Ascending aorta (tissue), 2 donors: ENCODE results near the gene FAR1. TPM values are rescaled to one million over a fixed set of nuclear protein-coding genes. Genes with fewer than 3 reads are reported as not detected.

Experiments
- DNase-seq, 2 donors: peaks; one replicate each; pipeline ENCODE4 v3.0.0-alpha.2; 2019; ENCODE audit warnings: low spot score in 2 of 2
- H3K27ac ChIP-seq, 2 donors: fragments of 200-600 bp; sonication (generic); one replicate each; pipeline ENCODE4 v1.5.1; 2016 to 2017; ENCODE audit warnings: mild to moderate bottlenecking in 1 of 2
- H3K27me3 ChIP-seq: fragments of 200-600 bp; sonication (generic); one replicate; pipeline ENCODE4 v1.5.1; 2017
- H3K36me3 ChIP-seq, 2 donors: fragments of 200-600 bp; sonication (generic); one replicate each; pipeline ENCODE4 v1.5.1; 2016
- H3K4me1 ChIP-seq, 2 donors: fragments of 200-600 bp; sonication (generic); one replicate each; pipeline ENCODE4 v1.5.1; 2016 to 2017; ENCODE audit warnings: mild to moderate bottlenecking in 1 of 2
- H3K4me3 ChIP-seq, 2 donors: fragments of 200-600 bp; sonication (generic); one replicate each; pipeline ENCODE4 v1.5.1; 2016 to 2017; ENCODE audit warnings: mild to moderate bottlenecking in 1 of 2
- H3K9me3 ChIP-seq, 2 donors: fragments of 200-600 bp; sonication (generic); one replicate each; pipeline ENCODE4 v1.5.1; 2016
- intact Hi-C: fragments of 100-400 bp; cut with DNase I; formaldehyde crosslinking; loops from one replicate; pipeline ENCODE4 v1.15.1; 2023
- total RNA-seq: library from RNA; depleted of rRNA; stranded (reverse); fragments of >200 nt; gene quantifications from one replicate; pipeline ENCODE4 v1.1.0, GENCODE V29; 2016
- TF ChIP-seq, protein P1 (sequence below), 3 experiments: fragments of 200-600 bp in 2 of 3; fragments of 450-650 bp in 1 of 3; sonication (generic) in 2 of 3; IDR thresholded peaks; one replicate each; pipeline ENCODE4 v1.5.1; 2016 to 2019; ENCODE audit warnings: antibody characterized with exemption in 3 of 3, mild to moderate bottlenecking in 1 of 3, moderate library complexity in 1 of 3

FAR1 gene
- total RNA-seq, 1 donor from 2014 or later = 66.0 TPM

DNA sequence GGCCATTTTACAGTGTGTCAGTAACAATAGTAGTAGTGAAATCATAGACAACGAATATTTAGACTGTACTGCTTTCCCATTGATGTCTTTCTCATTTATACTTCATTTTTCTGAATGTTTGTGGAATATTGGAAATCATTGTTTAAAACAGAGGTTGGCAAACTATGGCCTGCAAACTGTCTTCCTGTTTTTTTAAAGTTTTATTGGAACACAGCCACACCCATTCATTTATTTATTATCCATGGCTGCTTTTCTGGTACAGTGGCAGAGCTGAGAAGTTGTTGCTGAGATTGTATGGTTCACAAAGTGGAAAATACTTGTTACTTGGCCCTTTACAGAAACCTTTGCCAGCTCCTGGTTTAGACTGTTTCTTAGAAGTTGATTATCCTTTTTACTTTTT lies 13.7 kb downstream of the FAR1 start:
- intact Hi-C loops = no loop called here
- H3K4me1 ChIP-seq = peaks cover 0 to 7% of the 10 kb centered on the region in 2 donors

DNA sequence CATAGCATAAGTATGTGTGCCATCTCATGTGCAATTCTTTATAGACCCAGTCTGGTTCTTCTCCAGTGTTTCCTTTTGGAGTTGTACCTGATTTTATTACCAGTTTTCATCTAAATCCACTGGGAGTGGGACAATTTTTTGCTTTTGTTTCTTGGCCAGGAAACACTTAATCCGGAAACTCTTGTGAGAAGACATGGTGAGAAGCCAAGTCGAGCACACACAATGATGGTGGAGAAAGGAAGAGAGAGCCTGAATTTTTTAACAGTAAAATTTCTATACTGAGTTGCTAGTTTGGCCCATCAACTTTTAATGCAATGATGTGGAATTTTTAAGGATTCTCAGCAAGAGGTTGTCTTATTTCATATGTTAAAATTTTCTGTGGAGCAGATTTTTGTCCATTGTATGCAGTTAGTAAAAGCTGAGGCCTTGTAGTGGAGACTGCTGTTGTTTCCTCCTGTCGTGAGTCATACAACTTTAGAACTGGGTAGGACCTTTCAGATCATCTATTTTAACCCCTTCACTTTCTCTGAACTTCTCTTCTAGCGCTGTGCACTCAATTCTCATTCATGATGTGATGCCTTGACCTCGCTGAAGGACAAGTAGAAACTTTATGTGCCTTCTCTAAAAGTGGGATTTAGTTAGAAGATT lies 17.1 kb downstream of the FAR1 start:
- Histone ChIP-seq H3K36me3 (no peaks in the 10 kb centered on the region), H3K9me3 (no peaks in the 10 kb centered on the region), H3K27me3 (no peaks in the 10 kb centered on the region), H3K27ac (no peak overlapping the region), H3K4me1 (peaks cover 0 to 7% of the 10 kb centered on the region in 2 donors), H3K4me3 (no peak overlapping the region)
- TF ChIP-seq, protein P1, sequence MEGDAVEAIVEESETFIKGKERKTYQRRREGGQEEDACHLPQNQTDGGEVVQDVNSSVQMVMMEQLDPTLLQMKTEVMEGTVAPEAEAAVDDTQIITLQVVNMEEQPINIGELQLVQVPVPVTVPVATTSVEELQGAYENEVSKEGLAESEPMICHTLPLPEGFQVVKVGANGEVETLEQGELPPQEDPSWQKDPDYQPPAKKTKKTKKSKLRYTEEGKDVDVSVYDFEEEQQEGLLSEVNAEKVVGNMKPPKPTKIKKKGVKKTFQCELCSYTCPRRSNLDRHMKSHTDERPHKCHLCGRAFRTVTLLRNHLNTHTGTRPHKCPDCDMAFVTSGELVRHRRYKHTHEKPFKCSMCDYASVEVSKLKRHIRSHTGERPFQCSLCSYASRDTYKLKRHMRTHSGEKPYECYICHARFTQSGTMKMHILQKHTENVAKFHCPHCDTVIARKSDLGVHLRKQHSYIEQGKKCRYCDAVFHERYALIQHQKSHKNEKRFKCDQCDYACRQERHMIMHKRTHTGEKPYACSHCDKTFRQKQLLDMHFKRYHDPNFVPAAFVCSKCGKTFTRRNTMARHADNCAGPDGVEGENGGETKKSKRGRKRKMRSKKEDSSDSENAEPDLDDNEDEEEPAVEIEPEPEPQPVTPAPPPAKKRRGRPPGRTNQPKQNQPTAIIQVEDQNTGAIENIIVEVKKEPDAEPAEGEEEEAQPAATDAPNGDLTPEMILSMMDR (IDR thresholded peaks at IDR 0.05) = no peak
- DNase-seq = no peak
- intact Hi-C loops = no loop called here

More for the DNA sequence above, 13.7 kb downstream of the FAR1 start:
- Histone ChIP-seq H3K36me3 (no peaks in the 10 kb centered on the region), H3K27ac (no peak overlapping the region), H3K9me3 (no peaks in the 10 kb centered on the region), H3K27me3 (no peaks in the 10 kb centered on the region), H3K4me3 (no peak overlapping the region)
- TF ChIP-seq, protein P1 (IDR thresholded peaks at IDR 0.05) = no peak
- no peak for DNase-seq

DNA sequence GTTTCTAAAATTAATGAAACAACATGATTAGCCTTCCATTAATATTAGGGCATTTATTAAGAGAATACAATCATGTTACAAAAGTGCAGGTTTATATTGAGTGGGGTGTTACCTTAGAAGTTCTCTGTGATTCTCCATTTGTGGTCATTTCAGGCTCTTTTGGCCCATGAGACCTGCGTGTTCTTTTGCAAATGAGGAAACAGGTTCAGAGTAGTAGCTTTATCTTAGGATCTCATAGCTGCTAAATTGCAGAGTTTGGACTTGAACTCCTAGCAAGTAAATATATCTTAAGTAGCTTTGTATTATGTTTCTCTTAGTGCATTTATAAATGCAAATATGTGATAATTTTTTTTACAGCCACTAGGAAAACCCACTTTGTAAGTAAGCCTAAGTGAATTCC lies 18.3 kb downstream of the FAR1 start:
- H3K9me3 ChIP-seq = no peaks in the 10 kb centered on the region
- no peaks in the 10 kb centered on the region for H3K27me3 ChIP-seq
- intact Hi-C loops = no loop called here
- H3K4me1 ChIP-seq = peaks cover 0 to 7% of the 10 kb centered on the region in 2 donors
- TF ChIP-seq, protein P1 (IDR thresholded peaks at IDR 0.05) = no peak
- H3K36me3 ChIP-seq = no peaks in the 10 kb centered on the region
- H3K27ac ChIP-seq = no peak overlapping the region
- no peak overlapping the region for H3K4me3 ChIP-seq
- DNase-seq = no peak

DNA sequence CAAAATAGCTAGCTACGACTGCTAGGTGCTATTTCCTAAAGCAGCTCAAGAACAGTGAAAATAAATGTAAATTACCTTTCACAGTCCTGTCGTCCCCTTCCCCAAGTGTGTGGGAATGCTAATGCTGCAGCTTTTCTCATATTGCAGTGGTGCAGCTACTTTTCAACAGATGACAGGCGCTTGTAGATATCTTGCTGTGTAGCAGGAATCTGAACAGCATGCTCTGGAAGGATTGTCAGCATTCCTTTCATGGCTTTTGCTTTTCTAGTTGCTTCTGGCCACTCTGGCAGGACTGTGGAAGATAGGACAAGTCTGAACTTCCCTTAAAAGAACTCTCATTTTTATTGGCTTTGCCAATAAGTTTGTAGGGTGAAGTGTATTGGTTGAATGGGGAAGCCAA lies 18.8 kb downstream of the FAR1 start:
- TF ChIP-seq, protein P1 (IDR thresholded peaks at IDR 0.05) = no peak
- no peak overlapping the region for H3K27ac ChIP-seq
- intact Hi-C loops = no loop called here
- H3K27me3 ChIP-seq = no peaks in the 10 kb centered on the region
- no peaks in the 10 kb centered on the region for H3K9me3 ChIP-seq
- H3K4me3 ChIP-seq = no peak overlapping the region
- H3K4me1 ChIP-seq = peaks cover 0 to 7% of the 10 kb centered on the region in 2 donors
- no peak for DNase-seq
- H3K36me3 ChIP-seq = no peaks in the 10 kb centered on the region

DNA sequence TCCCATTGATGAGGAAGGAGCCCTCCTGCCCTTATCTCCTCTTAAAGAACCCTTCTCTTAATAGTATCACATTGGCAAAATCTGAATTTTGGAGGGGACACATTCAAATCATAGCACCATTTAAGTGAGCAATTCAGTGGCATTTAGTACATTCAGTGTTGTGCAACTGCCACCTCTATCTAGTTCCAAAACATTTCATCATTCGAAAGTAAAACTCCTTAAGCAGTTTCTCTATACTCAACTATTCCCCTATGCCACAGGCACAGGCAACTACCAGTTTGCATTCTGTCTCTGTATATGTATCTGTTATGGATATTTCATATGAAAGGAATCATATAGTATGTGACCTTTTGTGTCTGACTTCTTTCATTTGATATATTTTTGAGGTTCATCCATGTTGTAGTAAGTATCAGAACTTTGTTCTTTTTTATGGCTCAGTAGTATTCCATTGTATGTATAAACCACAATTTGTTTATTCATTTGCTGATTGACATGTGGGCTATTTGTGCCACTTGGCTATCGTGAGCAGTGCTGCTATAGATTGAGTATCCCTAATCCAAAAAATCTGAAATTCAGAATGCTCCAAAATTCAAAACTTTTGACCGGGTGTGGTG lies 22.9 kb downstream of the FAR1 start:
- no peaks in the 10 kb centered on the region for H3K9me3 ChIP-seq
- peaks cover 7 to 10% of the 10 kb centered on the region in 2 donors for H3K36me3 ChIP-seq
- no peaks in the 10 kb centered on the region for H3K4me1 ChIP-seq
- H3K27ac ChIP-seq = no peak overlapping the region
- H3K27me3 ChIP-seq = no peaks in the 10 kb centered on the region
- no peak overlapping the region for H3K4me3 ChIP-seq
- no peak for DNase-seq
- intact Hi-C loops = no loop called here
- TF ChIP-seq, protein P1 (IDR thresholded peaks at IDR 0.05) = no peak
